ENCODE results near the gene LGR6. TPM values are rescaled to one million over a fixed set of nuclear protein-coding genes. Genes with fewer than 3 reads are reported as not detected.
A peak's percentile ranks its signal among the peaks of the same experiment; 100 is the strongest.

LGR6 gene
- total and polyA plus RNA-seq, 10 of the 15 experiments (the other 5 are each of a cell fraction or from before 2014, with no cell fraction given), result not detected

- TF ChIP-seq E2F8 (IDR thresholded peaks at IDR 0.05; ENCODE audit: low read depth, partially characterized antibody) (no peak), NBN (IDR thresholded peaks at IDR 0.05) (peak; percentile 75), MXI1 (IDR thresholded peaks at IDR 0.05; ENCODE audit: low read depth, low read length) (no peak), ZZZ3 (IDR thresholded peaks at IDR 0.05; ENCODE audit: control insufficient read depth, insufficient read length, low read depth) (no peak), MEF2B (IDR thresholded peaks at IDR 0.05; ENCODE audit: partially characterized antibody, poor library complexity, severe bottlenecking) (no peak), EED (IDR thresholded peaks at IDR 0.05; ENCODE audit: low read depth) (no peak), MTA3 (IDR thresholded peaks at IDR 0.05; ENCODE audit: borderline replicate concordance, low read length) (no peak), NFXL1 (IDR thresholded peaks at IDR 0.05; ENCODE audit: borderline replicate concordance) (no peak), ESRRA (IDR thresholded peaks at IDR 0.05; ENCODE audit: low read length) (no peak), MTA2 (IDR thresholded peaks at IDR 0.05; ENCODE audit: low read depth) (0 out of 2 replicates have a peak, but pooled peaks have one; percentile 25), JUNB (IDR thresholded peaks at IDR 0.05) (no peak), ATF7 (IDR thresholded peaks at IDR 0.05; ENCODE audit: low read depth) (no peak)
Observed at GRCh38 chr1:202343652-202344349, 150.2 kb downstream of the LGR6 start (continued).
